ENCODE results near the gene RGS3.

RGS3 gene

DNA sequence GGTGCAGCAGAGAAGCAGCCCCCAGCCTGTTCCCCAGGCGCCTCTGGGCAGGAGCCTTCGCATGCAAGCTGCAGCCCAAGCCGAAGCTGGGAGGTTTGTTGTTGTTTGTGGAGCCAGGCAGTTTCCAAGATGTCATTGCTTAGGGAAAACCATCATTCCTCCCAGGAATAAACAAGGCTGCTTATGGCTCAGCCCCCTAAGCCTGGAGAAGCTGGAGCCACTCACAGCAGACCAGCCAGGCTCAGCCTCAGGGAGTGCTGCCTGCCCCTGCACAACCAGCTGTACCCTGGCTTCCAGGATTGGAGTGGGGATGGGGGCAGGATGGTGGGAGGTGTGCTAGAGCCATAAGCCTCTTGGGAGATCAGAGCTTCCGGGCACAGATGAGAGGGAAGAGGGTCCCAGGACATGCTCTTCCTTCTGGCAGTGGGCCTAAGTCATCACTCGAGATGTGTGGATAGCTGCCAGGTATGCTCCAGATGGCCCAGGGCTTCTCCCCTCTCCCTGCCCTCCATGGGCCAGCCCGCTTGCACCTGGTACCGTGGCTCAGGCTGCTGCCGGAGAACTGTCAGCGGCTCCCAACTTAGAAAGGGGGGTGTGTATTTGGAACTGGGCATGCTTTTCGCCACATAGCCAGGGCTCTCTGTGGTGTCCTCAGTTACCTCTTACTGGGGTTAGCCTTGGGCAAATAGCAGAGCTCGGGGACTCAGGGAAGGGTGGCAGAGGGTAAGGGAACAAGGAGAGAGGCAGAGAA, 105.2 kb downstream of the RGS3 start:
- no peak for DNase-seq (ENCODE audit: extremely low read depth in 1 of 2, low read depth in 1 of 2)

GRCh38 chr9:113569472-113570060, 106.0 kb downstream of the RGS3 start:
- DNase-seq (ENCODE audit: extremely low read depth in 1 of 2, low read depth in 1 of 2) = no peak

- DNase-seq (ENCODE audit: extremely low read depth in 1 of 2, low read depth in 1 of 2) = no peak
Measured at GRCh38 chr9:113570106-113570505, 106.6 kb downstream of the RGS3 start.

- no peak for DNase-seq (ENCODE audit: extremely low read depth in 1 of 2, low read depth in 1 of 2)
Measured at GRCh38 chr9:113570749-113571711, 107.5 kb downstream of the RGS3 start.

DNA sequence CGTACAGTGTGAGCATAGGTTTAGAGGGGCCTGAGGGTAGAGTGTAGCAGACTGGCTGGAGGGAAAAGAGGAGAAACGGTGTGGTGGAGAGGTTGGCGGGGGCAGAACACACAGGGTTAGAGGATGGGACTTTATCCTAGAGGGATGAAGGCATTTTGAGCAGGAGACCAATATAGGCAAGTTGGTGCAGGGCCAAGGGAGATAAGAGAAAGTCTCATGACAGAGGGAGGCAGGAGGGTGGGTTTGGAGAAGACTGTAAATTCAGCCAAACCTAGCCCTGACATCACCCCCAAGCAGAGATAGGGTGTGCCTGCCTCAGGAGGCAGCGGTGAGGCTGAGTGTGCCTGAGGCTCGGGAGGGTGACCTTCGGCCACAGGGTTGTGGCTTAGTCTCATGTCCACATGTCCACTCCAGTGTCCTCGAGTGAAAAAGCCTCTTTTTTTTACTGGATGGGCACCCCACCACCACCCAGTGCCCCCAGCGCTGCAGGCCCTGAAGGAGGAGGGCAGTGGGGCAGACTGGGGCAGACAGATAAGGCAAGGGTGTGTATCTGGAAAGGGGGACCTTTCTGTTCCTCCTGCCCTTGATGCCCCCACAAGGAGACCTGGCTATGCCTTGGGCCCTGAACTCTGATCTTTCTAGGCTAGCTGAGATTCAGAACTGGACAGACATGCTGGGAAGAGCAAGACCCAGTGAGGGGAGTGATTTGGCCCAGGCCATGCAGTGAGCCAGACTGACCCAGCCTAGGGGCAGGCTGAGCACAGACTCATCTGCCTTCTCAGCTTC, 108.7 kb downstream of the RGS3 start:
- no peak for DNase-seq (ENCODE audit: extremely low read depth in 1 of 2, low read depth in 1 of 2)

GRCh38 chr9:113573046-113573958, 109.8 kb downstream of the RGS3 start:
- DNase-seq (ENCODE audit: extremely low read depth in 1 of 2, low read depth in 1 of 2) = no peak

- no peak for DNase-seq (ENCODE audit: extremely low read depth in 1 of 2, low read depth in 1 of 2)
Measured at GRCh38 chr9:113573959-113574352, 110.4 kb downstream of the RGS3 start.

DNA sequence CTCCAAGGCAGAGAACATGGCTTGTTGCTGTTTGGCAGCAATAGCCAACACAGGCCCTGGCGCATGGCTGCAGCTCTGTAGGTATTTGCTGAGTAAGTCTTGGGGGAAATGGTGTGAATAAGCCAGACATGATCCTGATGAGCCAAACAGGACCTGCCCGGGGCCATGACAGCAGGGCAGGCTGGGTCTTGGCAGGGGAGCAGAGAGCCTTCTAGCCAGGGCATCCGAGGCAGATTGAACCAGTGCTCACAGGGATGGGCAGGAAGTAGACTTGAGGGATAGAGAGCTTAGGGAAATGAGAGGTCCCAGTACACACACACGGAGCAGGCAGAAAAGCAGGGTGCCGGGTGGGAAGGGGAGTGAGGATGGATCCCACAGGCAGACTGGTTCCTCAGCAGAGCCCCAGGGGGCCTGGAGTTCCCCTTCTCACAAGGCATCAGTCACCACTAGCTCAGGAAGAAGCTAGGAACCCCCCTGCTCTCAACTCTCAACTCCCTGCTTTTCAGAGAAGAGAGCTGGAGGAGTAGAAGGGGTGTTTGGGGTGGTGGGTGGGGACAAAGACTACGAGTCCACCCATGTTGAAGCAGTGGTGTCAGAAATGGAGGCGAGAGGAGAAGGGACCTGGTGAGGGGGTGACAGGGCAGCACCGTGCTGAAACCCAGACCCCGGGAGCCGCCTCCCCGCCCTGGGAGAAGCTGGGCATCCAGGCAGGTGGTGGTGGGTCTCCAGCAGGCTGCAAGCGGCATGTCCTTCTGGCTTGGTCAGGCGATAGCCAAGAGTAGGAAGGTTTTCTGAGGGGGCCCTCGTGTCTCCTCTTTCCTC, 111.1 kb downstream of the RGS3 start:
- DNase-seq (ENCODE audit: extremely low read depth in 1 of 2, low read depth in 1 of 2) = no peak

DNA sequence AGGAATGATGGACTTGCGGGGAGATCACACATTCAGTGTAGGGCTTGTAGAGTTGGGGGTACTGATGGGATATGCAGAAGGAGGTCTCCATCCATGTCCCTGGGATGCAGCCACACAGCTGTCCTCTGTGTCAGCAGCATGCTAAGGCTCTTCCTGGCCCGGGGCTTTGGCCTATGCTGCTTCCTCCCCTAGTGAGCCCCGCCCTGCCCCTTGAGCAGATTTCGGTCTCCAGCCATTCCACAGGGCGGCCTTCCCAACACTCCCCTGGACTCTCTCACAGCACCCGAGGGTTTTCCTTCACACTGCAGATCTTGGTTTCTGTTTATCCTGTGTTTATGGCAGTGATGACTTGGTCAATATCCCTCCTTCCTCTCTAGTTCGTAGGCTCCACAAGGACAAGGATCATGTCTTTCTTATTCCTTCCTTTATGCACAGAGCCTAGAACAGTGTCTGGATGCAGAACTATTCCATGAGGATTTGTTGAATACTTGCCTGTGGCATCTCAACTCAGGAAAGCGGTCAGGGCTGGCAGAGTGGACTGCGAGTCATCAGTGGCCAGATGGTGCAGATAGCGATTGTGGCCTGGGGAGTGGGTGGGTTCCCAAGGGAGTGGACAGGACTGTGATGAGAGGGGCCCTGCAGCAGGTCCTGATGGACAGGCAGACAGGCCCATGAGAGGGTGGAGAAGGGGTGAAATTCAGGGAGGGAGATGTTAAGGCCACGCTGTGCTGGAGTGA, 114.2 kb downstream of the RGS3 start:
- DNase-seq (ENCODE audit: extremely low read depth in 1 of 2, low read depth in 1 of 2) = no peak

DNA sequence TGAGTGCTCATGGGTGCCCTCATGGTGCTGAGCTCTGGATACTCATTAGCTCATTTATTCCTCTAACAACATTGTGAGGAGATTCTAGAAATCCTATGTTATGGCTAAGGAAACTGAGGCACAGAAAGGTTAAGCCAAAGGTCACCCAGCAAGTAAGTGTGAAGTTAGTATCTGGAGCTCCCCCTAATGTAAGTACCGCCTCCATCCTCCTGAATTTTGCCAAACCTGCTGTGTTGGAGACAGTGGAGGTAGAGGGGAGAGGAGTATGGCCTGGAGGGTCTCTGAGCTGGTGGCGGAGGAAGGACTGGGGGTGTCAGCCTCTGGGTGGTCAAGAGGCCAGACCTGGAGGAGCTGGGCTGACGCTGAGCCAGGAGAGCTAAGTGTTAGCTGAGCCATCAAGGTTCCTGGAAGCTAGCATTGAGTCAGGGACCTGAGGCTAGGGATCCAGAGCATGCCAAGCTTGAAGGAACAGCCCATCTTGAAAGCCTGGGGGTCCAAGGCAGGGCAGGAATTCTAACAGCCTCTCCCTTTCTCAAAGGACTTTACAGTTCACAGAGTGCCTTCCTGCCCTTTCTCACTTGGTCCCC, 114.8 kb downstream of the RGS3 start:
- DNase-seq (ENCODE audit: extremely low read depth in 1 of 2, low read depth in 1 of 2) = no peak

GRCh38 chr9:113578882-113579282, 115.4 kb downstream of the RGS3 start:
- peak; percentile 81 to 92 for DNase-seq (ENCODE audit: extremely low read depth in 1 of 2, low read depth in 1 of 2)

DNA sequence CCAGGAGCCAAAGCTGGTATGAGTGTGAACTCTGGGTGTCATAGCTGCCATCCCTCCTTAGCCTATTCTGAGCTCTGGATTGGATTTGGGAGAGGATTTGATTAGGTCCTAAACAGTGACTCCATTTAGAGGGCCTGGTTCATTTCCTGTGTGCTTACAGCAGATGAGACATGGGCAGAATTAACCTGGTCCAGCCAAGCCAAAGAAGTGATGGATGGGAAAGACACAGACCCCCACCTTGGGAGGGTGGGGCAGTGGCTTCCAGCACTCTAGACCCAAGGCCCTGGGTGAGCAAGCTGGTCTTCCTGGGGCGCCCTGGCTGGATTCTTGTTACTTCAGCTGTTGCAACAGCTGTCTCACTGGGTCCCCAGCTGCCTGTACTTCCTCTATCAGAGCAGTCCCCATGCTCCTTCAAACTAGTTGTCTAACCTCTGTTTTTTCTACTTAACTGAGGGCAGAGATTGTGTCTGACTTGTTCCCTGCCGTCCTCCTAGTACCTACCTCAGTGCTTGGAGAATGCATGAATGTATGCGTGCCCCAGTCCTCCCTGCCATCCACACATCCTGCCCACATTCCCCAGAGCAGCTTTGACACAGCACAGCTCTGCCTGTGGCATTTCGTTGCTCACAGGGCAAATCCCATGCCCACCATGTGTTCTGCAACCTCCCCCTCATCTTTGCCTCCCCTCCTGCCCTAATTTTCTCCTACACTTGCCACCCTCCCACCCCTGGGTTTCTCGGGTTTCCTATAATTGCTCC, 115.9 kb downstream of the RGS3 start:
- DNase-seq (ENCODE audit: extremely low read depth in 1 of 2, low read depth in 1 of 2) = no peak

DNA sequence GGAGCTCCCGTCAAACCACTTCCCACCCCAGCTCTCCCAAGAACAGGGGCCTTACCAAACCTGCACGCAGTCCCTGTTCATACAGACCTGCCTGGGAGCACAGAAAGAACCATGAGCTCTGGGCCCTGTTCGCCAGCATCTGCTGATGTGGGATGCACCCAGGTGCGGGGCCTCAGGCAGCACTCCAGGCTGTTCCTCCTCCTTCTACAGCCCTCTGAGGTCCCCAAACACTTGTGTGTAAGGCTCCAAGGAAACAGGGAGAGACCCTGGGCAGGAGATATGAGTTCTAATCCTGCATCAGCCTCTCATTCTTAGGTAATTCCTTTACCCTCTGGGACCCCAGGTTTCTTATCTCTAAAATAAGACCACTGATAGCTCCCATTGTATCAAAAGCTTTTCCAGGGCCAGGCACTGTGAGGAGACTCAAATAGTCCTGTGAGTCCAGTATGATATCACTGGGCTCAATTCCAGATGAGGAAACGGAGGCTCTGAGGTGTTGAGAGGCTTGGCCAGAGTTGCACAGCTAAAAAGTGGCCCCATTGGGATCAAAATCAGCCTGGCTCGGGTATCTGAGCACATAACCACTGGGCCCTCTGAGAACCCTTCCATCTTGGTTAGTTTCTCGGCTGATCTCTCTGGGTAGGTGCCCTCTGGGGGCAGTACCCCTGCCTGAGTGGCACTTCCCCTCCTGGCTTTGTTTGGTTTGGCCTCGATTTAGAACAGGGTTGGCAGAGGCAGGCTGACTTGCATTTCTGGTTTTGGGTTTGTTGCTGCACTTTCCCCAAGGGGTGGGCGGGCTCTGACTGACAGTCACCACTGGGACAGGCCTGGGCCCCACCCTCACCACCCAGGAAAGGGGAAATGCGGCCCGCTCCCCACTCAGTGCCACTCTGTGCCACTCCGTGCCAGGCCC, 116.8 kb downstream of the RGS3 start:
- DNase-seq (ENCODE audit: extremely low read depth in 1 of 2, low read depth in 1 of 2) = peak; percentile 41 to 77

DNA sequence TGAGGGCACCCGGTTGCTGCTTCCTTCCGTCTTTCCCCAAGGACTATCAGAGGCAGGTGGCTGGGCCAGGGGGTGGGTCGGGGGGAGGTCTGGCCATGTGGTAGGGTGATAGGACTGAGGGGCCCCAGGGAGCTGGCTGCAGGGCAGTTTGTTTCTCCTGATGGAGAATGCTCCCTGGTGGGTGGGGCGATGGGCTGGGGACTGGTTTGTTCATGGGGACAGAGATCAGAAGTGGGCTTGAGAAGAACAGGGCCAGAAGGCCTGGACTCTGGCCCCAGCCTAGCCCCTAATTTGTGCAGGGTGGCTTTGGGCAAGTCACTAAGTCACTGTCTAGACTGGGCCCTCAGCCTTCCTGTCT, 117.4 kb downstream of the RGS3 start:
- DNase-seq (ENCODE audit: extremely low read depth in 1 of 2, low read depth in 1 of 2) = no peak

DNA sequence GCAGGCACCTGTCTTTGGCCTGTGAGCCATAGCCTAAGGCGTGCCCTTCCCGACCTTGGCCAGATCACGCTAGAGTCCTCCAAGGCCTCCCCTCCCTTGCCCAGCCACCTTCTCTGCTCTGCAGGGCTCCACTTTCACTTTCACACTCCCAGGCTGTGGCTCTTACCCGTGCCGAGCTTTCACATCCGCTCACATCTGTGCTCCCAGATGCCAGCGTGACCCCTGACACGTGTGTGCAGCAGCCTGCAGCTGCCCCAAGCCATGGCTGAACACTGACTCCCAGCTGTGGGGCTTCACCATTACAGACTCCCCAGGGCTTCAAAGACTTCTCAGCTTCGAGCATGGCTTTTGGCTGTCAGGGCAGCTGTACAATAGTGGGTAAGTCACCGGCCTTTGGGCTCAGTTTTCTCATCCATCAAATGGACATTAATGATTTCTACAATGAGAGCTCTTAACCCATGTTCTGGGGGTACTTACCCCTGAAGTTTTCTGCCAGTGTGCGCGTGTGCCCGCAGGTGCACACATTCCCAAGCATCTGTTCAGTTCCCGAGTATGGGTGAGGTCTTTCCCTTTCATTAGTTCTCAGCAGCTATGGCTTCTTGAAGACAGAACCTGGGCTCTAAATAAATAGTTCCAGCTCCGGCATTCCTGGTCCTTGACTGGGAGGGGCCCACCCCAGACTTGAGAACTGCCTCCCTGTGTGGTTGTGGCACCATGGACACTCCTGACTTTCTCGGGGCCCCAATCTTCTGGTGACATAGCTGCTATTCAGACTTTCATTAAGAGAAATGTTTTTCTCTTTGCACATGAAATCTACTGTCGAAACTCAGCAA, 118.6 kb downstream of the RGS3 start:
- peak; percentile 54 to 81 for DNase-seq (ENCODE audit: extremely low read depth in 1 of 2, low read depth in 1 of 2)
